Muscle layer of colon (tissue), 2 donors: ENCODE results near the gene DMD.

Experiments used
- H3K27ac ChIP-seq: one replicate; pipeline ENCODE4 v1.7.0; 2013; ENCODE audit warnings: low read depth, mild to moderate bottlenecking, low read length, moderate library complexity
- H3K27me3 ChIP-seq, 2 donors: one replicate each; pipeline ENCODE4 v1.7.0; 2013; ENCODE audit warnings: low read length in 2 of 2, mild to moderate bottlenecking in 2 of 2; ENCODE audit not compliant: insufficient read depth in 2 of 2, control insufficient read depth in 1 of 2
- H3K36me3 ChIP-seq: one replicate; pipeline ENCODE4 v1.7.0; 2013; ENCODE audit warnings: mild to moderate bottlenecking, low read length; ENCODE audit not compliant: insufficient read depth
- H3K4me1 ChIP-seq: one replicate; pipeline ENCODE4 v1.7.0; 2013; ENCODE audit warnings: mild to moderate bottlenecking, low read length; ENCODE audit not compliant: insufficient read depth
- H3K4me3 ChIP-seq, 2 donors: one replicate each; pipeline ENCODE4 v1.7.0; 2013; ENCODE audit warnings: low read length in 2 of 2, low read depth in 1 of 2, mild to moderate bottlenecking in 1 of 2, moderate library complexity in 1 of 2
- H3K9ac ChIP-seq: one replicate; pipeline ENCODE4 v1.7.0; 2013; ENCODE audit warnings: low read length
- H3K9me3 ChIP-seq: one replicate; pipeline ENCODE4 v1.7.0; 2013; ENCODE audit warnings: mild to moderate bottlenecking, low read length
- donor health status: abdominal sarcoma.
- donor health status: Adenocarcinoma of cecum.

Gene DMD

GRCh38 chrX:32024072-32024471 lies 1187.3 kb downstream of the DMD start:
- H3K4me1 ChIP-seq = no peaks in the 10 kb centered on the region
- H3K9me3 ChIP-seq = no peaks in the 10 kb centered on the region
- H3K27ac ChIP-seq = no peak overlapping the region
- H3K27me3 ChIP-seq = no peaks in the 10 kb centered on the region
- no peak overlapping the region for H3K9ac ChIP-seq
- no peaks in the 10 kb centered on the region for H3K36me3 ChIP-seq
- H3K4me3 ChIP-seq = no peak overlapping the region

DNA sequence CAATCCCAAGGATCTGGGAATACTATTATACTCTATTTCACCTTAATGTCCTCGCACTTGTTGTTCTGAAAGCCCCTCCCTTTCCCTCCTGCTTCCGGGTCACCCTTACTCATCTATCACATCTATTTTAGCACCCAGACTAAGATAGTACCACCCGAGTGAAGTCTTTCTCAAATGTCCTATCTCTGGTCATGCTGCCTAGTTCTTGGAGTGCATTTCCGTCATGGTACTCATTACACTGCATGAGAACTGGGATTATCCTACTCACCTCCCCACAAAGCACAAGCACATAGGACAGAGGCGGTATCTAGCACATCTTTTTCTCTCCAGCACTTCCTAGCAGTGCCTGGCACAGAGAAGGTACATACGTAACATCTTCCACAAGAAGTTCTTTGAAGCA lies 1195.2 kb downstream of the DMD start:
- H3K9ac ChIP-seq = no peak overlapping the region
- H3K4me3 ChIP-seq = no peak overlapping the region
- no peaks in the 10 kb centered on the region for H3K4me1 ChIP-seq
- no peaks in the 10 kb centered on the region for H3K36me3 ChIP-seq
- H3K9me3 ChIP-seq = no peaks in the 10 kb centered on the region
- H3K27me3 ChIP-seq = no peaks in the 10 kb centered on the region
- no peak overlapping the region for H3K27ac ChIP-seq

- Histone ChIP-seq H3K4me1 (no peaks in the 10 kb centered on the region), H3K9me3 (no peaks in the 10 kb centered on the region), H3K27me3 (no peaks in the 10 kb centered on the region), H3K4me3 (no peak overlapping the region), H3K9ac (no peak overlapping the region), H3K36me3 (no peaks in the 10 kb centered on the region), H3K27ac (no peak overlapping the region)
Measured at GRCh38 chrX:32010948-32011347, 1200.4 kb downstream of the DMD start.

- Histone ChIP-seq H3K27ac (no peak overlapping the region), H3K4me3 (no peak overlapping the region), H3K9me3 (no peaks in the 10 kb centered on the region), H3K27me3 (no peaks in the 10 kb centered on the region), H3K36me3 (no peaks in the 10 kb centered on the region), H3K4me1 (no peaks in the 10 kb centered on the region), H3K9ac (no peak overlapping the region)
Measured at GRCh38 chrX:32010212-32010611, 1201.1 kb downstream of the DMD start.

- Histone ChIP-seq H3K4me3 (no peak overlapping the region), H3K27me3 (no peaks in the 10 kb centered on the region), H3K9ac (no peak overlapping the region)
Measured at GRCh38 chrX:31993637-31994036, 1217.7 kb downstream of the DMD start.

GRCh38 chrX:31988975-31989374 lies 1222.4 kb downstream of the DMD start:
- no peaks in the 10 kb centered on the region for H3K36me3 ChIP-seq
- no peak overlapping the region for H3K27ac ChIP-seq
- no peaks in the 10 kb centered on the region for H3K9me3 ChIP-seq
- no peak overlapping the region for H3K4me3 ChIP-seq
- peaks cover 4% of the 10 kb centered on the region for H3K4me1 ChIP-seq
- H3K27me3 ChIP-seq = no peaks in the 10 kb centered on the region
- no peak overlapping the region for H3K9ac ChIP-seq

More at GRCh38 chrX:31993637-31994036, 1217.7 kb downstream of the DMD start:
- H3K36me3 ChIP-seq = no peaks in the 10 kb centered on the region
- no peak overlapping the region for H3K27ac ChIP-seq
- H3K4me1 ChIP-seq = peaks cover 4% of the 10 kb centered on the region
- H3K9me3 ChIP-seq = no peaks in the 10 kb centered on the region

DNA sequence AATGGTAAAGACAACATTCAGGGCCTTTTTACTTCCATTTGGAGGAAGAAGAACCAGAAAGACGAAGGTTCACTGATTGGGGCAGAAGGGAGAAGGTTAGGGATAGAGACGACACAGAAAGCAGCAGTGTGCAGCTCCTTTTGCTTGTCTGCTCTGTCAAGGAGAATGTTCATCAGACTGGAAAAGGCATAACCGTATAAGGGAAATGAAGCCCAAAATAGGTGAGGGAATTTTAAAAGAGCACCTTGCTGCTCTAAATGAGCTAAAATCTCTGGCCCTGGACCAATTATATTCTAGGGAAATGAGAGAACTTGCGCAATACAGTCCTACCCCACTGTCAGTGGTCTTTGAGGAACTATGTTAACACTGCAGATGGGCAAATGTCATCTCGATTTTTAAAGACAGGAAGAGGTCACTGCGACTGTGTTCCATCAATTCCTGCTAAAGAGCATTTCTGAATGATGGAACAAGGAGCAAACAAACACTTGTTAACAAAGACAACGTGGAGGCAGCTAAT lies 1229.7 kb downstream of the DMD start:
- H3K27me3 ChIP-seq = no peaks in the 10 kb centered on the region
- H3K36me3 ChIP-seq = no peaks in the 10 kb centered on the region
- H3K4me3 ChIP-seq = no peak overlapping the region
- H3K9ac ChIP-seq = no peak overlapping the region
- no peaks in the 10 kb centered on the region for H3K4me1 ChIP-seq
- no peak overlapping the region for H3K27ac ChIP-seq
- H3K9me3 ChIP-seq = no peaks in the 10 kb centered on the region

- H3K9me3 ChIP-seq = no peaks in the 10 kb centered on the region
- H3K9ac ChIP-seq = no peak overlapping the region
- no peaks in the 10 kb centered on the region for H3K36me3 ChIP-seq
- no peaks in the 10 kb centered on the region for H3K4me1 ChIP-seq
- no peaks in the 10 kb centered on the region for H3K27me3 ChIP-seq
- no peak overlapping the region for H3K27ac ChIP-seq
- H3K4me3 ChIP-seq = no peak overlapping the region
Measured at GRCh38 chrX:31969714-31970113, 1241.6 kb downstream of the DMD start.

DNA sequence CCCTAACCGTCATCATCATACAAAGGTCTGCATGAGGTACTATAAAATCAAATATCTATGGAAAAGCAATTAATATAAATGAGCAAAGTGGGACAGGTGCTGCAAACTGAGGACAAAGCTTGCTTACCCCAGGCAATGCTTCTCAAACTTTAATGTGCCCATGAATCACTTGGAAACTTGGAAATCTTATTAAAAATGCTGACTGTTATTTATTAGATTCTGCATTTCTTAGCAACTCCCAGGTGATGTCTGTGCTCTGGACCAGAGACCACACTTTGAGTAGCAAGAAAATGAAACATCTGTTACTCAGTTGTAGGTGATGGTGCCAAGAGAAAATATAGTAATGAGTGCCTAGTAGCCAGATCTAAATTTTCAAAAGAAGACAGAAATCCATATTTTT lies 1249.1 kb downstream of the DMD start:
- no peak overlapping the region for H3K27ac ChIP-seq
- H3K9ac ChIP-seq = no peak overlapping the region
- H3K9me3 ChIP-seq = no peaks in the 10 kb centered on the region
- no peaks in the 10 kb centered on the region for H3K4me1 ChIP-seq
- H3K4me3 ChIP-seq = no peak overlapping the region
- no peaks in the 10 kb centered on the region for H3K36me3 ChIP-seq
- no peaks in the 10 kb centered on the region for H3K27me3 ChIP-seq

GRCh38 chrX:31934842-31935370 lies 1276.4 kb downstream of the DMD start:
- Histone ChIP-seq H3K27me3 (no peaks in the 10 kb centered on the region), H3K4me1 (no peaks in the 10 kb centered on the region), H3K9me3 (no peaks in the 10 kb centered on the region), H3K9ac (no peak overlapping the region), H3K4me3 (no peak overlapping the region), H3K27ac (no peak overlapping the region), H3K36me3 (no peaks in the 10 kb centered on the region)

DNA sequence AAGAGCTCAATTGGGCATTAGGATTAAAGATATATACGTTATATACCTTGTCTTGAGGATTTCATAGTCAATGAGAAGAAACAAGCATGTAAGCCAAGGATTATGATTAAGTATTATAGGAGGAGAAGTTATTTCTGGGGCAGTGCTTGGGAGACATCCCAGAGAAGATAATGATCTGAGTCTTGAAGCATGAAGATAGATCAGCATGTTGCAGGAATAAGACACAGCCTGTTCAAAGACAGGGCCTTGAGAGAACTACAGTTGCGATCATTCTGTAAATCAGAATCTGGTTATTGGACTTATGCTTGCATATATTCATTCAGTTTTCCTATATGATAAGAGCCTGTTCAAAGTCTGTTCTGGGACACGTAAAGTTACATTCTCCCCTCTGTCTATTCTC lies 1277.3 kb downstream of the DMD start:
- H3K9me3 ChIP-seq = no peaks in the 10 kb centered on the region

DNA sequence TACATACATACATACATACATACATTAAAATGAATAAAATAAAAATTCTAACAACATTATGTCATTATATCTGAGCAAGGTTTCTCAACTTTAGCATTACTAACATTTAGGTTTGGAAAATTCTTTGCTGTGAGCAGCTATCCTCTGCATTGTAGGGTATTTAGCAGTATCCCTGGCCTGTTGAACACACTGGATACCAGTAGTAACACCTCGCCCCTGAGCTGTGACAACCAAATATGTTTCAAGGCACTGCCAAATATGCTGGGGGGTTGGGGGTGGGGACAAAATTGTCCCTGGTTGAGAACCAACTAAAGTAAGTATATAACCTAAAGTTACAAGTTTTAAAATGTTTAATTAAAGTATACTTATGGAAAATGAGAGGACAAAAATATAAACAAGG lies 1278.6 kb downstream of the DMD start:
- H3K27ac ChIP-seq = no peak overlapping the region

More for the DNA sequence above, 1277.3 kb downstream of the DMD start:
- no peak overlapping the region for H3K4me3 ChIP-seq
- no peak overlapping the region for H3K27ac ChIP-seq
- no peaks in the 10 kb centered on the region for H3K4me1 ChIP-seq
- no peak overlapping the region for H3K9ac ChIP-seq
- no peaks in the 10 kb centered on the region for H3K36me3 ChIP-seq
- H3K27me3 ChIP-seq = no peaks in the 10 kb centered on the region

More for the DNA sequence above, 1278.6 kb downstream of the DMD start:
- no peaks in the 10 kb centered on the region for H3K9me3 ChIP-seq
- H3K4me3 ChIP-seq = no peak overlapping the region
- H3K9ac ChIP-seq = no peak overlapping the region
- H3K27me3 ChIP-seq = no peaks in the 10 kb centered on the region
- no peaks in the 10 kb centered on the region for H3K4me1 ChIP-seq
- H3K36me3 ChIP-seq = no peaks in the 10 kb centered on the region
